Stimulated activated CD8-positive, alpha-beta memory T cell treated with anti-CD3 and anti-CD28 coated beads, Interleukin-15, amount 100 ng/mL, for 4 hours (primary cell): ENCODE data around the gene DLG5.

ENCODE experiments used
- DNase-seq, 2 donors: peaks; one replicate each; pipeline ENCODE4 v3.0.0-alpha.2; 2020; ENCODE audit warnings: low read depth in 2 of 2

The DLG5 gene

GRCh38 chr10:77926566-77927401, at the start of gene DLG5:
Gene DLG5 (minus strand): TSS chr10:77926755. CDS start chr10:77926520, 235 bp downstream.
- peak in 1 of 2 donors; percentile 5 for DNase-seq

- no peak for DNase-seq
Observed at GRCh38 chr10:77975086-77975666, 48.6 kb upstream of the DLG5 start.

- DNase-seq = no peak
Observed at GRCh38 chr10:77974396-77975074, 48.0 kb upstream of the DLG5 start.

- DNase-seq = no peak
Observed at GRCh38 chr10:77973276-77973675, 46.7 kb upstream of the DLG5 start.

- no peak for DNase-seq
Observed at GRCh38 chr10:77972148-77972547, 45.6 kb upstream of the DLG5 start.

- DNase-seq = no peak
Observed at GRCh38 chr10:77971804-77972144, 45.2 kb upstream of the DLG5 start.

GRCh38 chr10:77970869-77971803, 44.6 kb upstream of the DLG5 start:
- DNase-seq = no peak

- DNase-seq = no peak
Observed at GRCh38 chr10:77969114-77969513, 42.6 kb upstream of the DLG5 start.

GRCh38 chr10:77967611-77968022, 41.1 kb upstream of the DLG5 start:
- no peak for DNase-seq

GRCh38 chr10:77965294-77965693, 38.7 kb upstream of the DLG5 start:
- DNase-seq = no peak

GRCh38 chr10:77964811-77965210, 38.3 kb upstream of the DLG5 start:
- no peak for DNase-seq

GRCh38 chr10:77963901-77964300, 37.3 kb upstream of the DLG5 start:
- no peak for DNase-seq

GRCh38 chr10:77962350-77963146, 36.0 kb upstream of the DLG5 start:
- DNase-seq = no peak

- DNase-seq = no peak
Observed at GRCh38 chr10:77961668-77962067, 35.1 kb upstream of the DLG5 start.

GRCh38 chr10:77960829-77961329, 34.3 kb upstream of the DLG5 start:
- no peak for DNase-seq

- DNase-seq = no peak
Observed at GRCh38 chr10:77959887-77960455, 33.4 kb upstream of the DLG5 start.

- no peak for DNase-seq
Observed at GRCh38 chr10:77959384-77959783, 32.8 kb upstream of the DLG5 start.

GRCh38 chr10:77955136-77955535, 28.6 kb upstream of the DLG5 start:
- DNase-seq = no peak

- no peak for DNase-seq
Observed at GRCh38 chr10:77949167-77949566, 22.6 kb upstream of the DLG5 start.

- no peak for DNase-seq
Observed at GRCh38 chr10:77946084-77946483, 19.5 kb upstream of the DLG5 start.
